GM10266 (cell line): ENCODE results near the gene IFRD1.

ENCODE experiments used
- DNase-seq: peaks from one replicate; pipeline ENCODE4 v3.0.0; 2012; ENCODE audit errors: extremely low spot score
- CTCF ChIP-seq: IDR thresholded peaks from 2 replicates; pipeline ENCODE4 v1.5.1; 2012; ENCODE audit warnings: mild to moderate bottlenecking, low read depth; ENCODE audit not compliant: control insufficient read depth, insufficient read depth; ENCODE audit errors: missing control alignments

IFRD1 gene

GRCh38 chr7:112517487-112517886 lies 67.2 kb downstream of the IFRD1 start:
- no peak for TF ChIP-seq CTCF
- DNase-seq: no peak

- TF ChIP-seq CTCF: no peak
- no peak for DNase-seq
Observed at GRCh38 chr7:112520787-112521186, 70.5 kb downstream of the IFRD1 start.

GRCh38 chr7:112521942-112522341 lies 71.7 kb downstream of the IFRD1 start:
- no peak for DNase-seq
- no peak for TF ChIP-seq CTCF

GRCh38 chr7:112523871-112524270 lies 73.6 kb downstream of the IFRD1 start:
- no peak for TF ChIP-seq CTCF
- DNase-seq: no peak
